GM03348 (cell line): ENCODE measurements around the gene ZBED1.
"Not testable (repeated sequence)": the region's sequence is repeated elsewhere in the genome, so short reads cannot be mapped to it uniquely, and the experiment has no call there.

Experiments
- DNase-seq: peaks from one replicate; pipeline ENCODE4 v3.0.0; 2012; ENCODE audit warnings: low spot score

Gene ZBED1

DNA sequence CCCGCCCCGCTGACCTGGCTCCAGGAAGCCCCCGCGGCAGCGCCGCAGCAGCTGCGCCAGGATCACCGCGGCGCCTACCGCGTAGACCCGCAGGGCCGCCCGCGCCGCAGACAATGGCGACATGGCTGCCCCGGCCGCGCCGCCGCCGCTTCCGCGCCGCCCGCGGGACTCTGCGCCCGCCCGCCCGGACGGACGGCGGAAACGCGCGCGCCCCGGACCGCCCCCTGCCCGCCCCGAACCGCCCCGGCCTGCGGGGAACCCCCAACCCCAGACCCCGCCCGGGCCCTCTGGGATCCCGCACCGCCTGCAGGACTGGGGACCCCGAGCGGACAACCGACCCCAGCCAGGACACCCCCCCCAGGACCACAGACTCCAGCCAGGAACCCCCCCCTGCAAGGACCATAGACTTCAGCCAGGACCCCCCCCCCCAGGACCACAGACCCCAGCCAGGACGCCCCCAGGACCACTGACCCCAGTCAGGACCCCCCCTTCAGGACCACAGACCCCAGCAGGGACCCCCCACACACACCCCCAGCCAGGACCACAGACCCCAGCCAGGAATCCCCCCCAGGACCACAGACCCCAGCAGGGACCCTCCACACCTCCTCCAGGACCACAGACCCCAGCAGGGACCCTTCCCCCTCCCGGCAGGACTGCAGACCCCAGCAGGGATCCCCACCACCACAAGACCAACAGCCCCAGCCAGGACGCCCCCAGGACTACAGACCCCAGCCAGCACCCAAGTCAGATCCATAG, at the start of gene ZBED1, which contains the start of gene DHRSX:
TSS of gene ZBED1 (minus strand) at position 174 of the 756 bp plus-strand sequence. CDS start 10,257 bp downstream, outside the sequence.
TSS of gene DHRSX (minus strand) at position 174 of the 756 bp plus-strand sequence. CDS start at position 123, 51 bp downstream.
- peak; percentile 89 for DNase-seq

DNA sequence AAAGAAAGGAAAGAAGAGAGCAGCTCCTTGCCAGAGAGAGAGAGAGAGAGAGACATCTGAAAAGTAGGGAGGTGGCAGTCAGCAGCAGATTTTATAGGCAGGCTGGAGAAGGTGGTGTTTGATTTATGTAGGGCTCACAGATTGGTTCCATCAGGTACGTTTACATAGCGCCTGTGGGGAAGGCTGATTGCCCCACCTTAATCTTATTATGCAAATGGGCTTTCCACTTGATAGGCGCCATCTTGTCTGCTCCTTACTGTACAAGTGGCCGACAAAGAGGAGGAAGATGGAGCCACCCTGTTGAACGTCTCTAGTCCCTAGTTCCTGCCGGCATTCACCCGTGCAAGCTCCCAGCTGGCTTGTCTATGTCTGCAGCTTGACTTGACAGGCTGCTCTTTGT, 49.1 kb upstream of the ZBED1 start:
- no peak for DNase-seq

DNA sequence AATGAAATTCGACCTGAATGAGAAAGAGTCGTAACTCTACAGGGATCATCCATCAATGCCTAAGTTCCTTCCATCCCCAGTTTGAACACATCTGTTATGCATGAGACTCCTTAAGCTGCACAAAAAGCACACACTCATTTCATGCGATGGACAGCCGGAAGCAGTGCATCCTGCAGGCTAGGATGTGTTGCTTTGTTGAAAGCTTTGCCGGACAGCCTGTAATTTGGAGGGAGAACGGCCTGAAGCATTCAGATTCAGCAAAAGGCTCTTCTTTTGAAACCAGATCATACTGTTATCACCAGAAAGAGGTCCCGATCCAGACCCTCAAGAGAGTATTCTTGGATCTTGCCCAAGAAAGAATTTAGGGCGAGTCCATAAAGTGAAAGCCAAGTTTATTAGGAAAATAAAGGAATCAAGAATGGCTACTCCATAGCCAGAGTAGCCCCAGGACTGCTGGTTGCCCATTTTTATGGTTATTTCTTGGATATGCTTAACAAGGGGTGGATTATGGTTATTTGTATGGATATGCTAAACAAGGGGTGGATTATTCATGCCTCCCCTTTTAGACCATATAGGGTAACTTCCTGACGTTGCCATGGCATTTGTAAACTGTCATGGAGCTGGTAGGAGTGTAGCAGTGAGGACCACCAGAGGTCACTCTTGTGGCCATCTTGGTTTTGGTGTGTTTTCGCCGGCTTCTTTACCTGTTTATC, 48.1 kb upstream of the ZBED1 start:
- no peak for DNase-seq

DNA sequence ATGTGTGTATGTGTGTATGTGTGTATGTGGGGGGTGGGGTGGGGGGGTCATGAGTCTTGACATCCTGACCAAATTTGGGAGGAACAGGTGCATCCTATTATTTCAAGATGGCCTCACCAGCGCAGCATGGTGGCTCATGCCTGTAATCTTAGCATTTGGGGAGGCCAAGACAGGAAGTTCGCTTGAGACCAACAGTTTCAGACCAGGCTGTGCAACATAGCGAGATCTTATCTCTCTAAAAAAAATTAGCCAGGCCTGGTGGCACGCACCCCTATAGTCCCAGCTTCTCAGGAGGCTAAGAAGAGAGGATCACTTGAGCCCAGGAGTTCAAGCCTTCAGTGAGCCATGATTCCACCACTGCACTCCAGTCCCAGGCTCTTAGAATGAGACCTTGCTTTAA, 47.0 kb upstream of the ZBED1 start:
- no peak for DNase-seq

DNA sequence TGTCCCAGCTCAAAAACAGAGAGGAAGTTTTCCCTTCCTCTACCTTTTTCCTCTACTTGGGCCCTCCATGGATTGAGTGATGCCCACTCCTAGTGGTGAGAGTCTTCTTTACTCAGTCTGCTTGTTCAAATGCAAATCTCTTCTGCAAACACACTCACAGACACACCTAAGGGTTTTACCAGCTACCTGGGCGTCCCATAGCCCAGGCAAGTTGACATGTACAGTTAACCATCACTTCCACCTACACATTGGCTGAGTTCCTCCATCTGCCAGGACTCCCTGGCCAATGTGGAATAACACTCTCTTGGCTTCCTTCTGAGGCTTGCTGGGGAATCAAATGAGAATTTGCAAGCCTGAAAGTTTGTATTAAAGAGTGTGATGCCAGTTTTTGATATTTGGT, 45.7 kb upstream of the ZBED1 start:
- DNase-seq = no peak

DNA sequence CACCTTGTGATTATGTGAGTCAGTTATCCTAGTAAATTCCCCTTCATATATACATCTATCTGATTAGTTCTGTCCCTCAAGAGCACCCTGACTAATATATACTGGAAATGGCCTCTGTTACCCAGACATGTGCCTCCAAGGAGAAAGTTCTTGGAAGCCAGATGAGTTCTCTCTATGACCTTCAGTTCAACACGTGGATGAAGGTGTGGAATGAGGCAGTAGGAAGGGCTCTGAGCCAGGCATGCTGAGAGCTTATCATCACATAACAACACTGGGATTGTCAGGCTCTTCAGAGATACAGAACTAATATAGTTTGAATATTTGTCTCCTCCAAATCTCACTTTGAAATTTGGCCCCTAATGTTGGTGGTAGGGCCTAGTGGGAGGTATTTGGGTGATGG, 44.4 kb upstream of the ZBED1 start:
- no peak for DNase-seq

DNA sequence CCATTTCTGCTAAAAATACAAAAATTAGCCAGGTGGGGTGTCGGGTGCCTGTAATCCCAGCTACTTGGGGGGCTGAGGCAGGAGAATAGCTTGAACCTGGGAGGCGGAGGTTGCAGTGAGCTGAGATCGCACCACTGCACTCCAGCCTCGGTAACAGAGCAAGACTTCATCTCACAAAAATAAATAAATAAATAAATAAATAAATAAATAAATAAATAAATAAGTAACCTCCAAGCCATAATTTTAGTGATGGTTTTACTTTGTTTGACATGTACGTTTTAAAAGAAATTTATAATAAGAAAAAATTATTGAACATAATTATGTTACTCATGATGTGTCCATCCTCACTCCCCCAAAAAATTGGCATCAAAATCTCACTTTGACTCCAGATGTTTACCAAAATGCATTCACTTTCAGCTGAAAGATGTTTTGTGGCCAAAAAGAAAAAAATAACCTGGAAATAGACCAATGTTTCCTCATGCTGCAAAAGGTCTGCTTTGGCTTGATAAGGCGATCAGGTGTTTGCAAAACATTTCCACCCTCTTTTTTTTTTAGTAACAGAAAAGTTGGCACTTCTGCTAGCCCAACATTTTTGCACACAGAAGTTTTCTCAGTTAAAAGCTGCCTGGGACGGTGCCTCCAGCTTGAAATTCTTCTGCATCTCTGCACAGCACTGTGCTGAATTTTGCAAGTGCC, 42.2 kb upstream of the ZBED1 start:
- no peak for DNase-seq

DNA sequence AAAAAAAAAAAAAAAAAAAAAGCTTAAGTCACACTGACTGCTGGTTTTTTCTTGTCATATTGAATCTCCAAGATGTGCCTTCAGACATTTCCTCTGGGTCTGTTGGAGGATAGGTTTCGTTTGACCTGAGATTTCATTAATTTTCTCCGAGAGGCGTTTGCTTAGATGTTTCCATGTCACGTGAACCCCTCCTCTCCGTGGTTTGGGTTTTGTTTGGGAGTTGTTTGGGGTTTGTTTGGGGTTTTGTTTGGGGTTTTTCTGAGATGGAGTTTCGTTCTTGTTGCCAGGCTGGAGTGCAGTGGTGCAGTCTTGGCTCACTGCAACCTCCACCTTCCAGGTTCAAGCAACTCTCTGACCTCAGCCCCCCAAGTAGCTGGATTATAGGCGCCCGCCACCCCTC, 40.8 kb upstream of the ZBED1 start:
- no peak for DNase-seq

DNA sequence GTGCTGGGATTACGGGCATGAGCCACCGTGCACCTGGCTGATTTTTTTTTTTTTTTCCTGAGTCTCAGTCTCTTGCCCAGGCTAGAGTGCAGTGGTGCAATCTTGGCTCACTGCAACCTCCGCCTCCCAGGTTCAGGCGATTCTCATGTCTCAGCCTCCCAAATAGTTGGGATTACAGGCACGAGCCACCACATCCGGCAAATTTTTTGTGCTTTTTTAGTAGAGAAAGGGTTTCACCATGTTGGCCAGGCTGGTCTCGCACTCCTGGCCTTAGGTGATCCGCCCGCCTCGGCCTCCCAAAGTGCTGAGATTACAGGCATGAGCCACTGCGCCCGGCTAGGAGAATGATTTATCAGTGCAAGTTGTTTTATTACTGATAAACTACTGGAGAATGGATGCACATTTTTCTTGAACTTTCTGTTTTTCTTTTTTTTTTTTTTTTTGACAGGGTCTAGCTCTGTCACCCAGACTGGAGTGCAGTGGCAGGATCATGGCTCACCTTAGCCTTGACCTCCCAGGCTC, 39.7 kb upstream of the ZBED1 start:
- no peak for DNase-seq

DNA sequence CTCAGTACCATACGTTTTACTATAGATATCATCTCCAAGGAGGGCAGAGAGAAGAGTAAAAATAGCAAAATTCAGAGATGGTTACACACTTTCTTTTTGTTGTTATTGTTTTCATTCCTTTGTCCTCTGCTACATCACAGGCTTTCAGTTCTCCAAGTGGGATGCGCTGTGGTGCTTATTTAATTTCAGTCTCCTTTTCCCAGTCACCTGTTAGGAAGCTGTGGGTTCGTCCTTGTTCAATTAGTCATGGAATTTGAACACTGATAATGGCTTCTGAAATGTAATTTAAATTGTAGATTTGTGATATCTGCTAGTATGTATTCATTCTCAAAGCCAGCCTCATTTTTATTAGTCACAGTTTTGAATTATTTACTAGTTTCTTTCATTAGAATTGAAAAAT, 38.8 kb upstream of the ZBED1 start:
- DNase-seq = no peak

DNA sequence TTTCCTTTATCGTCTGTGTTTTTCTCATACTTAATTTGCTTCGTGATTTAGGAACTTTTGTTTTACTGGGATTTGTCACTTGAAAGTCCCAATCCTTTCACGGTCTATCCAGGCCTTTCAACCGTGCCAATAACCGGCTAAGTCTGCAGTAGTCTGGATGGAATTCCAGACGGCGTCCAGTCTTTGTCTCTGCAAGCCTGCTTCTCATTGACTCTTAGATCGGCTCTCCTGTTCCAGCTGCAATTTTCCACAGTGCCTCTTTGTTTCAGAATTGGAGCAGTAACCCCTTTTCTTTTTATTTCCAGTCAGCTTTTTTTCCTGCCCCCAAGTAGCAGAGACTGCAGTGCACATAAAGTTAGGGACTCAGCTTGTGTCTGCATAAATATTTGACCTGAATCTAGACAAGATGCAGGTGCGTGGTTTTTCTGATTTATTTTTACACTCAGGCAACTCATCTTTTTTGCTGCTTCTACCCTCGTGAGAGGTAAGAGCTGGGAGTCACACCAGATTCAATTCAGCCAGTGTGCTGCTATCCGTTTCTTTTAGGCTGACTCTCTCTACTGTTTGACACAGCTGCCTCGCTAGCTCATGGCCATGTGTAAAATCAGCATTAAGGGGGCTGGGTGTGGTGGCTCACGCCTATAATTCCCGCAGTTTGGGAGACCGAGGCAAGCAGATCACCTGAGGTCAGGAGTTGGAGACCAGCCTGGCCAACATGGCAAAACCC, 37.4 kb upstream of the ZBED1 start:
- no peak for DNase-seq

DNA sequence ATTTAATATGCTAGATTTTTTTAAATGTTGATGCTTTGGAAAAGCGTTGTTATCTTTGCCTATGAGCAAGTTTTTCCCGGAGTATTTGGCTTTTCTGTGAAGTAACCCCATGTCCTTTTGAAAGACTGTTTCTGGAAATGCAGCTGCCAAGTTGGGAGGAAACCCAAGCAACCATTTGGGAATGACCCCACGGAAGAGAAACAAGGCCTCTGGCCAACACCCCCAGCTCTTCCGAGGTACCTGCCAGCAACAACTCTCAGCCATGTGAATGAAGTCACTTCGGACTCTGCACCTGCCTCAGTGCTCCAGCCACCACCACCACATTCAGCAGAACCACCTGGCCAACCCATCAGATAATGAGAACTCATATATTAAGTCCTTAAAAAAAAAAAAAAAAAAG, 36.2 kb upstream of the ZBED1 start:
- no peak for DNase-seq

DNA sequence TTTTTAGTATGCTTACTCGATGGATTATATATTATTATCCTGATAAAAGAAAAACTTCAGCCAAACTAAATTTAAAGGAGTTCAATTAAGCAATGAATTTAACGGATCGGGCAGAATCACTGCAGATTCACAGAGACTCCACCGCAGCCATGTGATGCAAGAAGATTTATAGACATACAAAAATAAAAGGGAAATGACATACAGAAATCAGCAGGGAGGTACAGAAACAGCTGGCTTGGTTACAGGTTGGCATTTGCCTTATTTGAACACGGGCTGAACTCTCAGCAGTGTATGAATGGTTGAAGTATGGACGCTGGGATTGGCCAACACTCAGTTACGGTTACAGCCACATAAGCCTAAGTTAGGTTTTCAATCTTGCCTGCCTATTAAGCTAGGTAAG, 35.4 kb upstream of the ZBED1 start:
- DNase-seq = no peak

DNA sequence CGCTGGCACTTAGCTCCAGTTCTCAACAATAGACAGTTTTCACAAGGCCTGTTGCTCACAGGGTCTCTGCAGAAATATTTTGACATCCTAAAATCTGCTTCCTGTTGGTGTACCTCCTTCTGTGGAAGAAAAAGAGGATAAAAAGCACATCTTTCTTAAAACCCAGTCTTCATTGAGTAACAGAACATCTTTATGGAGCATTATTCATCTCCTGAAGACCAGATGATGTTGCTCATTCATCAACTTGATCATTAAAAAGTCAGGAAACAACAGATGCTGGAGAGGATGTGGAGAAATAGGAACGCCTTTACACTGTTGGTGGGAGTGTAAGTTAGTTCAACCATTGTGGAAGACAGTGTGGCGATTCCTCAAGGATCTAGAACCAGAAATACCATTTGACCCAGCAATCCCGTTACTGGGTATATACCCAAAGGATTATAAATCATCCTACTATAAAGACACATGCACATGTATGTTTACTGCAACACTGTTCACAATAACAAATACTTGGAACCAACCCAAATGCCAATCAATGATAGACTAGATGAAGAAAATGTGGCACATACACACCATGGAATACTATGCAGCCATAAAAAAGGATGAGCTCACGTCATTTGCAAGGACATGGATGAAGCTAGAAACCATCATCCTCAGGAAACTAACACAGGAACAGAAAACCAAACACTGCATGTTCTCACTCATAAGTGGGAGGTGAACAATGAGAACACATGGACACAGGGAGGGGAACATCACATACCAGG, 33.7 kb upstream of the ZBED1 start:
- not testable (repeated sequence) for DNase-seq

DNA sequence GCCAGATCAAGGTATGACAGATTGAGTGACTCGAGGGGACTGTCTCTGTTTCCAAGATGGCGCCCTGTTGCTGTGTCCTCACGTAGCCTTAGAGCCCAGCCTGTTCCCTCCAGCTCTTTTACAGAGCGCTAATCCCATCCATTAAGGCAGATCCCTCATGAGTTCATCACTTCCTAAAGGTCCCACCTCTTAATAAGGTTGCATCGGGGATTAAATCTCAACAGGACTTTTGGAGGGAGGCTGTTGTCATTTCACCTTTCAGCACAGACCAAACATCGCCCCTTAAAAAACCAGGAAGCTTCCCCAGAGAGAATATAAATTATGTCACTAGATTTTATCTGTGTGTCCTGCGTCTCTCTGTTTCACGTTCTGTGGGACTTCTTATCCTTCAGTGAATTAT, 32.6 kb upstream of the ZBED1 start:
- DNase-seq = no peak

DNA sequence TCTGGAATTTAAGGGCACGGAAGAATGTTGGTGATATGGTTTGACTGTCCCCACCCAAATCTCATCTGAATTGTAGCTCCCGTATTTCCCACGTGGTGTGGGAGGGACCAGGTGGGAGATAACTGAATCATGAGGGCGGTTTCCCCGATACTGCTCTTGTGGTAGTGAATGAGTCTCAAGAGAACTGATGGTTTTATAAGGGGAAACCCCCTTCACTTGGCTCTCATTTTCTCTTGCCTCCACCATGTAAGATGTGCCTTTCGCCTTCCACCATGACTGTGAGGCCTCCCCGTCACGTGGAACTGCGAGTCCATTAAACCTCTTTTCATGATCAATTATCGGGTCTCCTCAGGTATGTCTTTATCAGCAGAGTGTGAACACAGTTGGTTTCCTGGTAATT, 25.6 kb upstream of the ZBED1 start:
- DNase-seq = no peak

DNA sequence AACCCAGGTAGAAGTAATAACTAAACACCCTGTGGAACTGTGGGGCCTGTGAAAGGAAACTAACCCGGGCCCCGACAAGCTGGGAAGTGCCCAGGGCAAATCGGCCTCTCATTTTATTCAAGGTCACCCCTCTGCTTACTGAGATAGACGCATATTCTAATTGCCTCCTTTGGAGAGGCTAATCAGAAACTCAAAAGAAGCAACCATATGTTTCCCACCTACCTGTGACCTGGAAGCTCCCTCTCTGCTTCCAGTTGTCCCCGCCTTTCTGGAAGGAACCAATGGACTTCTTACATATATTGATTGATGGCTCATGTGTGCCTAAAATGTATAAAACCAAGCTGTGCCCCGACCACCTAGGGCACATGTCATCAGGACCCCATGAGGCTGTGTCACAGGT, 23.1 kb upstream of the ZBED1 start:
- DNase-seq = no peak

DNA sequence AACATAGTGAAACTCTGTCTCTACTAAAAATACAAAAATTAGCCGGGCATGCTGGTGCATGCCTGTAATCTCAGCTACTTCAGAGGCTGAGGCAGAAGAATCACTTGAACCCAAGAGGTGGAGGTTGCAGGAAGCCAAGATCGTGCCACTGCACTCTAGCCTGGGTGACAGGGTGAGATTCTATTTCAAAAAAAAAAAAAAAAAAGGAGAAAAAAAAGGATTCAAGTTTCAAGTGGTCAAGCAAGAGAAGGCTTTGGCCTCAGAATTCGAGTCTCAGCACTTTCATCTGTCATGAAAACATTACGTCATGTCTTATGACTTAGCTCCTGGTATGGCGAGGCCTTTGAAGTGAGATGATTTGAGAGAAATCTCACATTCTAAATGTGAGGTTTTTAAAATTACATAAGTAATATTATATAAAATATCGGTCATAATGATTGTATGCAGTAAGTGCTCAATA, 21.2 kb upstream of the ZBED1 start:
- no peak for DNase-seq

DNA sequence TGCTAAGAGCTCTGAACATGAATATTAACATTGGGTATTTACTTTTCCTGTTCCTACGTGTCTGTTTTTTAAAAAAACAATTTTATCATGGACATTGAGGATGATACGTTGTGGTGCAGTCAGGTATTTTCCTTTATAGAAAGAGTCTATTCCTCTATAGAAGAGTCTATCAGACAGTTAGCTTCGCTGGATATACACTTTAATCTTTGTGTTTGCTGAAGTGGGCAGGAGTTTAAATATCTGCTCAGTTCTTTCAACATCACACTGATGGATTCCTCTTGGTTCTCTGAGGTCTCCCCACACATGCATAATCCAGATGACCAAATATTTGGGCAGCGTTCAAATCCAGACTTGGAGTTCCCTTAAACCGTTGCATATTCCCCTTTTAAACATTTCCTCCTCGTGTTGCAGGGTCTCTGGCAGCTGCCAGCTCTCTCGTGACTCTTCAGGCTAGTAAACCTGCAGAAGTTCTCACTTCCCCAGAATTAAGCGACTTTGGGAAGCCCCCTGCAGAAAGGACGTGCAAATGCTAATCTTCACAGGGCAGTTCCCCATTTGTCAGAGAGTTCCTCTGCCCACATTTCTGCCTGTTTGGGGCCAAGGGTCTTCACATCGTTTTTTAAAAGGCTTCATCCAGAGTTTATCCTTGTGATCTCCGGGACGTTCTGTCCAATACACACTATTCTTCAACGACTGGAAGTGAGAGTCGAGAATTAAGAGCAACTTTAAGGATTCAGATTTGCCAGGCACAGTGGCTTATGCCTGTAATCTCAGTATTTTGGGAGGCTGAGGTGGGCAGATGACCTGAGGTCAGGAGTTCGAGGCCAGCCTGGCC, 20.5 kb upstream of the ZBED1 start:
- DNase-seq = no peak

DNA sequence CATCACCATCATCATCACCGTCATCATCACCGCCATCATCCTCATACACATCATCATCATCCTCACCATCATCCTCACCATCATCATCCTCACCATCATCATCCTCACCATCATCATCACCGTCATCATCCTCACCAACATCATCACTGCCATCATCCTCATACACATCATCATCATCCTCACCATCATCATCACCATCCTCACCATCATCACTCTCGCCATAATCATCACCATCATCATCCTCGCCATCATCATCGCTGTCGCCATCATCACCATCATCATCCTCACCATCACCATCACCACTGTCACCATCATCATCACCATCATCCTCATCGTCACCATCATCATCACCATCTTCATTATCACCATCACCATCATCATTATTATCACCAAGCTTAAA, 19.8 kb upstream of the ZBED1 start:
- no peak for DNase-seq
